HG03103 (cell line): ENCODE measurements around the gene KIF5C.

ENCODE experiments used
- ATAC-seq: cut with Tn5 transposase; IDR thresholded peaks from one replicate; pipeline ENCODE4 v1.9.1; 2021; ENCODE audit warnings: low read depth; ENCODE audit not compliant: unreplicated experiment

The KIF5C gene

GRCh38 chr2:149068225-149068995, 193.4 kb downstream of the KIF5C start:
- ATAC-seq = no peak

- no peak for ATAC-seq
Measured at GRCh38 chr2:149068996-149069888, 194.2 kb downstream of the KIF5C start.

GRCh38 chr2:149070681-149071320, 195.8 kb downstream of the KIF5C start:
- no peak for ATAC-seq

- ATAC-seq = no peak
Measured at GRCh38 chr2:149075105-149075504, 200.1 kb downstream of the KIF5C start.

- no peak for ATAC-seq
Measured at GRCh38 chr2:149075853-149076252, 200.8 kb downstream of the KIF5C start.
